Breast epithelium (tissue), 4 donors: ENCODE measurements around the gene ZNF653. TPM values are rescaled to one million over a fixed set of nuclear protein-coding genes. Genes with fewer than 3 reads are reported as not detected.

ENCODE experiments used
- DNase-seq, 2 donors: peaks; one replicate each; pipeline ENCODE4 v3.0.0-alpha.2; 2019; ENCODE audit warnings: low spot score in 2 of 2
- H3K27ac ChIP-seq, 2 donors: fragments of 200-600 bp; sonication (generic) in 1 of 2; one replicate each; pipeline ENCODE4 v1.5.1; 2016 to 2019; ENCODE audit warnings: mild to moderate bottlenecking in 1 of 2
- H3K27me3 ChIP-seq, 2 donors: fragments of 200-600 bp; sonication (generic) in 1 of 2; one replicate each; pipeline versions ENCODE4 v1.5.1 to v1.6.0; 2017 to 2019; ENCODE audit warnings: control low read depth in 1 of 2, mild to moderate bottlenecking in 1 of 2
- H3K36me3 ChIP-seq: fragments of 200-600 bp; one replicate; pipeline ENCODE4 v1.5.1; 2019
- H3K4me1 ChIP-seq, 2 donors: fragments of 200-600 bp; sonication (generic); one replicate each; pipeline ENCODE4 v1.5.1; 2016 to 2019; ENCODE audit warnings: control low read depth in 1 of 2
- H3K4me3 ChIP-seq, 3 donors: fragments of 200-600 bp; sonication (generic); 1 replicate in 2 of 3; 2 replicates in 1 of 3; pipeline ENCODE4 v1.5.1; 2016 to 2019; ENCODE audit warnings: mild to moderate bottlenecking in 3 of 3, moderate library complexity in 2 of 3
- H3K9me3 ChIP-seq, 2 donors: fragments of 200-600 bp; sonication (generic) in 1 of 2; one replicate each; pipeline ENCODE4 v1.5.1; 2016 to 2019; ENCODE audit warnings: control low read depth in 1 of 2
- POLR2A ChIP-seq: fragments of 450-650 bp; IDR thresholded peaks from one replicate; pipeline ENCODE4 v1.6.1; 2016; ENCODE audit warnings: antibody characterized with exemption, mild to moderate bottlenecking, moderate library complexity
- POLR2AphosphoS5 ChIP-seq, 3 donors: sonication (generic); formaldehyde crosslinking; IDR thresholded peaks; one replicate each; pipeline ENCODE4 v1.6.1; 2017; ENCODE audit warnings: antibody characterized with exemption in 3 of 3
- intact Hi-C: fragments of 100-400 bp; cut with DNase I; formaldehyde crosslinking; loops from one replicate; pipeline ENCODE4 v1.15.1; 2023; ENCODE audit warnings: low total_unique reads
- total RNA-seq, 3 donors: library from RNA; depleted of rRNA; stranded (reverse); fragments of >200 nt; gene quantifications; one replicate each; pipeline ENCODE4 v1.1.0, GENCODE V29; 2016
- TF ChIP-seq, protein P1 (sequence below), 3 donors: fragments of 450-650 bp; IDR thresholded peaks; one replicate each; pipeline ENCODE4 v1.5.1; 2016 to 2017; ENCODE audit warnings: antibody characterized with exemption in 3 of 3, mild to moderate bottlenecking in 3 of 3, moderate library complexity in 3 of 3

The ZNF653 gene
- total RNA-seq, 3 donors from 2014 or later, result 3.4 to 14.0 (median 10.8) TPM

GRCh38 chr19:11446652-11447301, 58.9 kb downstream of the ZNF653 start:
- H3K27ac ChIP-seq, result peak overlapping the region in 1 of 2 donors; percentile 21
- no peak overlapping the region for H3K4me3 ChIP-seq
- DNase-seq, result no peak
- H3K4me1 ChIP-seq, result no peaks in the 10 kb centered on the region
- TF ChIP-seq POLR2A (no peak), POLR2AphosphoS5 (IDR thresholded peaks at IDR 0.05) (no peak)
- TF ChIP-seq, protein P1, sequence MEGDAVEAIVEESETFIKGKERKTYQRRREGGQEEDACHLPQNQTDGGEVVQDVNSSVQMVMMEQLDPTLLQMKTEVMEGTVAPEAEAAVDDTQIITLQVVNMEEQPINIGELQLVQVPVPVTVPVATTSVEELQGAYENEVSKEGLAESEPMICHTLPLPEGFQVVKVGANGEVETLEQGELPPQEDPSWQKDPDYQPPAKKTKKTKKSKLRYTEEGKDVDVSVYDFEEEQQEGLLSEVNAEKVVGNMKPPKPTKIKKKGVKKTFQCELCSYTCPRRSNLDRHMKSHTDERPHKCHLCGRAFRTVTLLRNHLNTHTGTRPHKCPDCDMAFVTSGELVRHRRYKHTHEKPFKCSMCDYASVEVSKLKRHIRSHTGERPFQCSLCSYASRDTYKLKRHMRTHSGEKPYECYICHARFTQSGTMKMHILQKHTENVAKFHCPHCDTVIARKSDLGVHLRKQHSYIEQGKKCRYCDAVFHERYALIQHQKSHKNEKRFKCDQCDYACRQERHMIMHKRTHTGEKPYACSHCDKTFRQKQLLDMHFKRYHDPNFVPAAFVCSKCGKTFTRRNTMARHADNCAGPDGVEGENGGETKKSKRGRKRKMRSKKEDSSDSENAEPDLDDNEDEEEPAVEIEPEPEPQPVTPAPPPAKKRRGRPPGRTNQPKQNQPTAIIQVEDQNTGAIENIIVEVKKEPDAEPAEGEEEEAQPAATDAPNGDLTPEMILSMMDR (IDR thresholded peaks at IDR 0.05), result peak; percentile 19 to 73 (median 70)
- no peaks in the 10 kb centered on the region for H3K9me3 ChIP-seq
- intact Hi-C loops, result no loop called here
- peaks cover 17% of the 10 kb centered on the region for H3K36me3 ChIP-seq
- H3K27me3 ChIP-seq, result no peaks in the 10 kb centered on the region

DNA sequence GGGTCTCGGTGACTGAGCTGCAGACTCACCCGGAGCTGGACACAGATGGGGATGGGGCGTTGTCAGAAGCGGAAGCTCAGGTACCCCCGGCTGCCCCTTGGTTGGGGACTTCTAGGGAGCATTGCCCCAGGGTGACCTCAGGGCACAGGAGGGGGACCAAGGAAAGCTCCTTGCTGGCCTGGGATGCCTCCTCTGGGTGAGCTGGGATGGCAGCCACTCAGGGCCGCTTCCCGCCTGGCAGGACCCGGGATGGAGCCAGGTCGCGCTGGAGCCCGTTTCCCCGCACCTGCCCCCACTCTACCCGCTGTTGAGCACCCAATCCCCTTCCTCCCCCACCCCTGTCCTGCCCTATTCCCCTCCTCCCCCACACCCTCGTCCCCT, 59.4 kb downstream of the ZNF653 start:
- Histone ChIP-seq H3K27ac (peak overlapping the region in 1 of 2 donors; percentile 21), H3K36me3 (peaks cover 17% of the 10 kb centered on the region), H3K27me3 (no peaks in the 10 kb centered on the region), H3K4me3 (no peak overlapping the region), H3K4me1 (no peaks in the 10 kb centered on the region), H3K9me3 (no peaks in the 10 kb centered on the region)
- no peak for DNase-seq
- intact Hi-C loops, result no loop called here
- TF ChIP-seq, protein P1 (IDR thresholded peaks at IDR 0.05), result no peak
- TF ChIP-seq POLR2AphosphoS5 (IDR thresholded peaks at IDR 0.05) (no peak), POLR2A (no peak)

- H3K4me1 ChIP-seq, result no peaks in the 10 kb centered on the region
- H3K36me3 ChIP-seq, result peaks cover 17% of the 10 kb centered on the region
- TF ChIP-seq POLR2AphosphoS5 (IDR thresholded peaks at IDR 0.05) (no peak), POLR2A (no peak)
- TF ChIP-seq, protein P1 (IDR thresholded peaks at IDR 0.05), result no peak
- DNase-seq, result no peak
- peak overlapping the region; percentile 80 to 83 for H3K27ac ChIP-seq
- H3K9me3 ChIP-seq, result no peaks in the 10 kb centered on the region
- H3K27me3 ChIP-seq, result no peaks in the 10 kb centered on the region
- intact Hi-C loops, result no loop called here
- no peak overlapping the region for H3K4me3 ChIP-seq
These were observed 60.5 kb downstream of the ZNF653 start for GRCh38 chr19:11445141-11445540.

DNA sequence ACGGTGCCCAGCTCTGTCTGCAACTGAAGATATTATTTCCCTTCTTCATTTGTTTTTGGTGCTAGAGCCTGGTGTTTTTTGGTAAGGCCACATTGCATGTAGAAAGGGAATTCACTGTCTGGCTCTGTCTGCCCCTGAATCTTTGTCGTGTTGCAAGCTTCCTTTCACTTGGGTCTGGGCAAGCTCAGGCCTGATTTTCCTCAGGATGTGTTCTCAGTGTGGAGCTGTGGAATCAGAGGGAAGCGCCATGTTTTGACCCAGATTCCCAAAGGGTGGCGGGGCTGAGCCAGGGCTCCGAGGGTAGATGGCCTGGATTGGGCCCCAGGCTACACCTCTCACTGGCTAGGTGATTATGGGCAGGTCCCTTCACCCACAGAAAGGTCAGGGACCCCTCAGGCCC, 61.6 kb downstream of the ZNF653 start:
- DNase-seq, result peak in 1 of 2 donors; percentile 51
- intact Hi-C loops, result no loop called here
- peak overlapping the region; percentile 80 to 83 for H3K27ac ChIP-seq
- H3K4me1 ChIP-seq, result no peaks in the 10 kb centered on the region
- no peaks in the 10 kb centered on the region for H3K27me3 ChIP-seq
- no peak for TF ChIP-seq POLR2AphosphoS5 (IDR thresholded peaks at IDR 0.05)
- TF ChIP-seq, protein P1 (IDR thresholded peaks at IDR 0.05), result no peak
- TF ChIP-seq POLR2A, result no peak
- no peak overlapping the region for H3K4me3 ChIP-seq
- H3K36me3 ChIP-seq, result peaks cover 17% of the 10 kb centered on the region
- H3K9me3 ChIP-seq, result no peaks in the 10 kb centered on the region

DNA sequence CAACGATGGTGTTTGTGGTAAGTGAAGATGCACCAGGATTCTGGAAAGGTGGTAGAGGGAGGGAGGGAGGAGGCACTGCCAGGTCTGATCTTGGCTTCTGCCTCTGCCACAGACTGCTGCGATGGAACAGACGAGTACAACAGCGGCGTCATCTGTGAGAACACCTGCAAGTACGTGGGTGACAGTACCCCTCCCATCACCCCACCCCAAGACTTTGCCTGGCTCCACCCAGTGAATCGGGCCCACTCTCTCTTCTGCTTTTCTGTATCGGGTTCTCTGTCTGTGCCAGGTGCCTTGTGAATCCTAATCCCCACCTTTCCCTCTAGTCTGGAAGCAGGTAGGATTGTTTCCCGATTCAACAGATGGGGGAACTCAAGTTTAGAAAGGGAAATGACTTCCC, 67.7 kb downstream of the ZNF653 start:
- H3K9me3 ChIP-seq, result no peaks in the 10 kb centered on the region
- H3K4me1 ChIP-seq, result peaks cover 0 to 10% of the 10 kb centered on the region in 2 donors
- no peaks in the 10 kb centered on the region for H3K27me3 ChIP-seq
- intact Hi-C loops, result no loop called here
- H3K4me3 ChIP-seq, result no peak overlapping the region
- TF ChIP-seq POLR2A (no peak), POLR2AphosphoS5 (IDR thresholded peaks at IDR 0.05) (no peak)
- TF ChIP-seq, protein P1 (IDR thresholded peaks at IDR 0.05), result no peak
- H3K36me3 ChIP-seq, result no peaks in the 10 kb centered on the region
- H3K27ac ChIP-seq, result no peak overlapping the region
- no peak for DNase-seq
